HG02798 (cell line): ENCODE measurements around the gene CSPG5.
A peak's percentile ranks its signal among the peaks of the same experiment; 100 is the strongest.

ENCODE experiments used
- ATAC-seq: cut with Tn5 transposase; IDR thresholded peaks from one replicate; pipeline ENCODE4 v1.9.1; 2021; ENCODE audit warnings: mild to moderate bottlenecking; ENCODE audit not compliant: unreplicated experiment, poor library complexity

The CSPG5 gene

DNA sequence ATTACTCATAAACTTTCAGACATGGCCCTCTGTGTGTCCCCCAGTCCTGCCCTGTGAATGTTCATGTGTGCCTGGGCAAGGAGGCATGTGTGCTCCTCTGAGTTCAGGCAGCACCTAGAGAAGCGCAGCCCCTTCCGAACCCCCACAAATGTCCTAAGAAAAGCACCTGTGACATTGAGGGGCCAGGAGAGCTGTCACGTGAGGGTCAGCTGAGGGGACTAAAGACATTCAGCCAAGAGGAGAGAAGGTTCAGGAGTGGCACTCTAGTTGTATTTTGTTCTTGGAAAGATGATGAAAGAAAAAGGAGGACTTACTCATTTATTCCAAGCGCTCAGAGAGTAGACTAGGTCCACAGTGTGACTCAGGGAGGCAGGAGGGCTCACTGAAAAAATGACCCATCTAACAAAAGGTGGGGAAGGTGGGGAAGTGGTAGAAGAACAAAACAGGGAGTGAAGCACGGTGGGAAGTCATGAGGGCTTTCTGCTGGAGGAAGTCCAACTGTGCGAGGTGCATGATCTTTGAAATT is 37.0 kb downstream of the CSPG5 start:
- no peak for ATAC-seq

DNA sequence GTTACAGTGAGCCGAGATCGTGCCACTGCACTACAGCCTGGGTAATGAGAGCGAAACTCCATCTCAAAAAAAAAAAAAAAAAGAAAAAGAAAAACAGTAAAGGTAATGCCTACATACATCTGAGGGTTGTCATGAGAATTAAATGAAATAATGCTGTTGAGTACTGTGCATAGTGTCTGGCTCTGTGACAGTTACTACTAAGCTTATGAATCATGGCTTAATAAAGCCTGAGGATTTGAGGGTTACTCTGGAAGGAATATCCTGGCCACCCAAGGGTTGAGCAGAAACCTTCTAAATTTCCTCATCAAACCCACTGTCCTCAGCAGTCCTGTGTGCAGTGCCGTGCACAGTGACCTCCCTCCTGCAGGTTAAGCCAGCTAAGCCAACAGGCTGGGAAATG is 38.4 kb downstream of the CSPG5 start:
- ATAC-seq, result no peak

DNA sequence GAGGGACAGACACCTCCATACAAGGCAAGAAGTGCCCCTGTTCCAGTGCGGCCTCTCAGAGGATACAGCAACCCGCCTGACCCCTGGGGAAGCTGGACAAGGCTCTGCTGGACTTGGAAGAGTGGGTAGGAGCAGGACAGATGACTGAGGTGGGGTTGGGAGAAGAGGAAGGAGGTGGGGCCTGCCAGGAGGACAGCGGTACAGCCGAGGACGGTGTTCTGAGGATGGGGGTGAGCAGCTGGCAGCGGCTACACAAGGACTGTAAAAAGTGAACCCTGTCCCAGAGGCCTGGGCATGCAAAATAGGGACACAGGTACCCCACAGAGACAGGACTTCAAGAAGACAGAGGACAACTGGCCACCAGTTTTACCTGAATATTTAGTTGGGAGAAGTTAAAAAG is 41.7 kb downstream of the CSPG5 start:
- no peak for ATAC-seq

DNA sequence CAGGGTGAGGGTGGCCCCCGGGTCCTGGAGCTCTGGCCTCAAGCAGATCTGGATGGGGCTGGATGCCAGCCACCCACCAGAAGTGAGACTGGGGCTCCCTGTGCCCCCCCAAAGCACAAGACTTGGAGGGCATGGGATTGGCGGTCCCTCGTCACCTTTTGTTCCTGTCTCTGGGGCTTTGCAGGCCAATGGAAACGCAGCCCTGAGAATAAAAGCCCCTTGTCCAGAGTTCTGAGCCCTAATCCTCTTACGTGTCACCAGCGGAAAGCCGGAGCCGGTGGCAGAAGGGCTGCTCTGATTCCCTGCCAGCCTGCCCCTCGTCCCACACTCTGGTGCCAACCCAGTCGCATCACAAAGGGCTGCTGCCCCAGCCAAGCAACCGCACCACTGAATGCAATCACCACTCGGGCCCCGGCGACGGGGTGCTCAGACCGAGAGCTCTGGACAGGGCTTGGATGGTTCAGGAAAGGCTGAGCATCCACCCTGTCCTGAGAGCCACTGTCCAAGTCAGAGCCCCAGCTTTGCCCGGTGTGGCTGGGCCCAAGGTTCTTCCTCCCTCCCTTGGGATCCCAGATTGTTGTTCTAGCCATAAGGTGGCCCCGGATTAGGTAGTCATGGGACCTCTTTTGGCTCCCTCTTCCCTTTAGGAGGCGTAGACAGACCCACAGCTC is 42.3 kb downstream of the CSPG5 start:
- no peak for ATAC-seq

DNA sequence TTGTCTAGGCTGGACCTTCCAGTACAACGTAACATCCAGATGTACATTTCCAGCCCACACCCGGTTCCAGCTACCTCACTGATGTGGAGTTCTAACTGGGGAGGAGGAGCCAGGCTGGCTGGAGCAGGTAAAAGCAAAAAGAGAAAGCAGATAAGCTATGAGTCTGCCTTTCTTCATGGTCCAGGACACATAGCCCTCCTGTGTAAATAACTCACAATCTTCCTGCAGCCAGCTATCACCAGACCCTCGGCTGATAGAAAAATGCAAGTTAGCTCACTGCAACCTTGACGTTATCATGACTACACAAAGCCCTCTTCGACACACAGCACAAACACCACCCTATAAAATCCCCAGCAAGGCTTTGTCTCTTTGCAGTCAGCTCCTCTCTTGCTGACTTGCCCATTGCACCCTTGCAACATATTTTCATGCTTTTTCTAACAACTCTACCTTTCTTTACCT is 44.6 kb downstream of the CSPG5 start:
- no peak for ATAC-seq

DNA sequence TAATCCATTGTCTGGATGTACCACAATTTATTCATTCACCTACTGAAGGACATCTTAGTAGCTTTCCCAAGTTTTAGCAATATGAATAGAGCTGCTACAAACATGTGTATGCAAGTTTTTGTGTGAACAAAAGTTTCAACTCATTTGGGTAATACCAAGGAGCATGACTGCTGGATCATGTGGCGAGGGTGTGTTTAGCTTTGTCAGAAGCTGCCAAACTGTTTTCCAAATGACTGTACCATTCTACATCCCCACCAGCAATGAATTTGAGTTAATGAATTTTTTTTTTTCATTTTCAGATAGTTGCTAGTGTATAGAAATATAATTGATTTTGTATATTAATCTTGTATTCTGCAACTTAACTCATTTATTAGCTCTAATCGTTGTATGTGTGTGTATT is 45.2 kb downstream of the CSPG5 start:
- no peak for ATAC-seq

DNA sequence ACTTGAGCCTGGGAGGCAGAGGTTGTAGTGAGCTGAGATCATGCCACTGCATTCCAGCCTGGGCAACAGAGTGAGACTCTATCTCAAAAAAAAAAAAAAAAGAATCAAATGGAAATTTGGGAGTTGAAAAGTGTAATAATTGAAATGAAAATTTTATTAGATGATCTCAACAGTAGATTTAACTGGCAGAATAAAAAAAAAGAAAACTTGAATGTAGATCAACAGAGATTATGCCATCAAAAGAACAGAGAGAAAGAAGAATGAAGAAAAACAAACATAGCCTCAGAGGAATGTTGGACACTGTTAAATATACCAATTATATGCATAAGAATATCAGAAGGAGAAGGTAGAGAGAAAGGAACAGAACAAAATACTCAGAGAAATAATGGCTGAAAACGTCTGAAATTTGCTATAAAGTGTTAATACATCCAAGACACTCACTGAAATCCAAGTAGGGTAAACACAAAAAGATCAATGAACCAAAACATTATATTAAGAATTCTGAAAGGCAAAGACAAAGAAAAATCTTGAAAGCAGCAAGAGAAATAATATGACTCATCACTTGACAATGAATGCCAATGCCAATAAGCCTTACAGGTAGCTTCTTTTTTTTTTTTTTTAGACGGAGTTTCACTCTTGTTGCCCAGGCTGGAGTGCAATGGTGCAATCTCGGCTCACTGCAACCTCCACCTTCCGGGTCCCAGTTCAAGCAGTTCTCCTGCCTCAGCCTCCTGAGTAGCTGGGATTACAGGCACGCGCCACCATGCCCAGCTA is 50.5 kb downstream of the CSPG5 start:
- no peak for ATAC-seq

DNA sequence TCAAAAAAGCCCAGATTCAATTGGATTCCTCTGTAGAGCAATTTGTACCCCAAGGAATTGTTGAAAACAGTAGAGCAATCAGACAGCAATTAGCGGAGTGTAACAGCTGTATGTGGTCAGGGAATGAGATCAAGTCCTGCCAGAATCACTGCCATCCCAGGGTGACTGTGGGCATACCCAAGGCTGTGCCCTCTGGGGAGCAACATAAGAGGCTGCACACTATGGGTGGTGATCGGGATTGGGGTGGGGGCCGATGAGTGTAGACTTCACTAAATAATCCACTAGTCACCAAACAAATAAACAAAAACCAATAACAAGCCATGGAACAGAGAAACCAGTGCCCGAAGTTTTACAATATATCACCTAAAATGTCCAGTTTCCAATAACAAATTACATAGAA is 53.0 kb downstream of the CSPG5 start:
- no peak for ATAC-seq

DNA sequence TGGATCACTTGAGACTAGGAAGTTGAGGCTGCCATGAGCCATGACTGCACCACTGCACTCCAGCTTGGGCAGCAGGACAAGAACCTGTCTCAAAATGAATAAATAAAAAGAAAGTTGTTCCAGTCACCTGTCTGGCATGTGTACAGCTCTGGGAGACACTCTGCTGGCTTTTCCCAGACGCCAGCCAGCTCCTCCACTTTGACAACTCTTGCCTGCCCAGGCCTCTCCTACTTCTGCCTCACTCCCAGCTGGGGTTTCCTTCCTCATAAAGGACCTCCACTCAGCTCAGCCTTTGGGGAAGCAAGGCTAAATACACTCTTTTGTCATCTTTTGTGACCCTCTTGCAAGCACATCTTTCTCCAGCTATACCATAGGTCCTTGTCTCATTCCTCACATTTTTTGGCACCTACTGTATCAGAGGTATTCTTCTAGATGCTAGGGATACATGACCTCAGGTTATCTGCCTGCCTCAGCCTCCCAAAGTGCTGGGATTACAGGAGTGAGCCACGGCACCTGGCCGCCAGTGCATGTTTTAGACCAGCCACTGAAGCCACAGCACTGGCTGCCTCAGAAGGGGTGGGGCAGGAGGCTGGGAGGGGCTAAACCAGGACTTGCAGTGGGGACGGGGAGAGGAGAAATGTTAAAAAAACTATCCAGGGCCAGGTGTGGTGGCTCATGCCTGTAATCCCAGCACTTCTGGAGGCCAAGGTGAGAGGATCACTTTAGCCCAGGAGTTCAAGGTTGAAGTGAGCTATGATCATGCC is 55.2 kb downstream of the CSPG5 start:
- ATAC-seq, result no peak

DNA sequence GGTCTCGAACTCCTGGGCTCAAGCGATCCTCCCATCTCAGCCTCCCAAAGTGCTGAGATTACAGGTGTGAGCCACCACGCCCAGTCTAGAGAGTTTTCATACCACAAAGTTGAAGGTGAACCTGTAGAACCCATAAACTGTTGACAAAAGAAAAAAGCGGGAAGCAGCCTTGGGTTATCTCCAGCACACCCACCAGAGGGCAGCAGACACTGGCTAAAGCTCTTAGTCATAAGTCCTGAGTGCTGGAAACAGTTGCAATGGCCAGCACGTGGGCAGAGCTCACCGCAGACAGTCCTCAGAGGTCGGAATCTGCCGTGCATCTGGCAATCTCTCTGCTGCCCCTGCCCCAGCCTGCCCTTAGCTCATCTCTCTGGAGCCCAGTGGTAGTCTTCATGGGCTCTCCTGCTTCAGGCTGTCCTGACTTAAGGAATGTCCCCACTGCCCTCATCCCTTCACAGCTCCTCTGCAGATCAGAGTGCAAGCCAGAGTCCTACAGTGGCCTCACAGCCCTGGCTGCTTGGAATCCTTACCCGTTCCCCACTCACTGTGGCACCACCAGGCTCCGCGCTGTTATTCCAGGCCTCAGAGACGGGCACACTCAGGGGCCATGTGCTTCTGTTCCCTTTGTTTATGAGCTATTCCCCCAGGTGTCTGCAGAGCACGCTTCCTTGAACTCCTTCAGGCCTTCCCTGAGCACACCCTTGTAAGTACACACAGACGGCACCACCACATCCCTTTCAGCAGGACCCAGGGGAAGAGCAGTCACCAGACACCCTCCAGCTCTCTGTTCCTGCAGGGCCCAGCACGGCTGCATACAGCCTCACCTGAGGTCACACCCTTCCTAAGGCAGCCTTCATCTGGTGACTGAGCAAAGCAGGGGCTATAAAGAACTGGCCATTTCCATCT is 56.3 kb downstream of the CSPG5 start:
- ATAC-seq, result peak; percentile 74

DNA sequence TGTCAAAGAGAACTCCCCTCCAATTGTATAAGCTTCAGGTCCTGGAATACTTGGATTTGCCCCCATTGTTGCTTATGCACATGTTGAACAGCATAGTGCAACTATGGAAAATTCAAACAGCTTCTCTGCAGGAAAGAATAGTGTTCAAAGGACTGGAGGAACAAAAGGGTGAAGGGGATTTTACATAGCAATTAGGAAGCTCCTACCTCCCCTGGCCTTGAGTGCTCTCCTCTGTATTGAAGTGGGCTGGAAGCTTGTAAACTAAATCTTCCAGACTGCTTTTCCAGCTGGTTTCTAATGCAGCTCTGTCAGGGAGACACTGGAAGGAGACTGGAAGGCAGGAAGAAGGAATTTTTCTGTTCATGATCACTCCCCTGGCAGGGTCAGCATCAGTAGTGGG is 57.9 kb downstream of the CSPG5 start:
- no peak for ATAC-seq

DNA sequence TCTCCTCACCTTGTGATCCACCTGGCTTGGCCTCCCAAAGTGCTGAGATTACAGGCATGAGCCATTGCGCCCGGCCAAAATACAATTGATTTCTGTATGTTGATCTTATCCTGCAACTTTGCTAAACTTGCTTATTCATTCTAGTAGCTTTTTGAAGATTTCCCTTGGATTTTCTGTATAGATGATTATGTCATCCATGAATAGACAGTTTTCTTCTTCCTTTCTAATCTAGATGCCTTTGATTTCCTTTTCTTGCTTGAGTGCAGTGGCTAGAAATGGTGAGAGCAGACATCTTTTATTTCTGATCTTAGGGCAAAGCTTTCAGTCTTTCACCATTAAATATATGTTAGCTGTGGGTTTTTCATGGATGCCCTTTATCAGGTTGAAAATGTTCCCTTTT is 60.7 kb downstream of the CSPG5 start:
- ATAC-seq, result no peak

DNA sequence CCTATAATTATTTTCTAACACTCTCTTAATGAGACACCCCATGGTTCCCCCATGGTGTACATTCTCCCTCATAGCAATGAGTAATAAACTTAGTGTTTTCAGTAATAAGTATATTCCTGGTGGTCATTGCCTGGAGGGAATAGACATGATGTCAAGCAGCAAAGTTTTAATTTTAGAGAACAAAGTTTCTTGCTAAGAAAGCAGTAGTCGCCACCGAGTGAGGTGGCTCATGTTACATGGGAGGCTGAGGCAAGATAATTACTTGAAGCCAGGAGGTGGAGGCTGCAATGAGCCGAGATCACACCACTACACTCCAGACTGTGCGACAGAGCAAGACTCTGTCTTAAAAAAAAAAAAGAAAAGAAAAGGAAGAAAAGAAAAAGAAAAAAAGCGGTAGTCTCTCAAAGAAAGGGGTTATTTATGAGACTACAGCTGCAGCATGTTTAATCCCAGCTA is 62.8 kb downstream of the CSPG5 start:
- no peak for ATAC-seq

DNA sequence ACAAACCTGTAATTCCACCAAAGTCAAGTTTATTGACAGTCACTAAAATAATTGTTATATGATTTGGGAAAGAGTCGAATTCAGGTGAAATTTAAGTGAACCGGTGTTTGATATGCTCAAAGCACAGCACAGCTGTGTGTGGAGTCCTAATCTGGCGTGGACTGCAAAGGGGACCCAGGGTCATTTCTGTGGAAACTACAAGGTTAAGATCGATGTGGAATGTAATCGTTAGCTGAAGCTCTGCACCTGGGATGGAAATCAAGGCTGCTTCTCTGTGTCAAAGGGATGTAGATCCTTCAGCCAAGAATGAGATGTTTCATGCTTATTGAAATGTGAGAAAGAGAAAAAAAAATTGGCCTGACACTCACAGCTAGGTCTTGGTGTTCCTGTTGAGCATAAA is 63.6 kb downstream of the CSPG5 start:
- no peak for ATAC-seq

DNA sequence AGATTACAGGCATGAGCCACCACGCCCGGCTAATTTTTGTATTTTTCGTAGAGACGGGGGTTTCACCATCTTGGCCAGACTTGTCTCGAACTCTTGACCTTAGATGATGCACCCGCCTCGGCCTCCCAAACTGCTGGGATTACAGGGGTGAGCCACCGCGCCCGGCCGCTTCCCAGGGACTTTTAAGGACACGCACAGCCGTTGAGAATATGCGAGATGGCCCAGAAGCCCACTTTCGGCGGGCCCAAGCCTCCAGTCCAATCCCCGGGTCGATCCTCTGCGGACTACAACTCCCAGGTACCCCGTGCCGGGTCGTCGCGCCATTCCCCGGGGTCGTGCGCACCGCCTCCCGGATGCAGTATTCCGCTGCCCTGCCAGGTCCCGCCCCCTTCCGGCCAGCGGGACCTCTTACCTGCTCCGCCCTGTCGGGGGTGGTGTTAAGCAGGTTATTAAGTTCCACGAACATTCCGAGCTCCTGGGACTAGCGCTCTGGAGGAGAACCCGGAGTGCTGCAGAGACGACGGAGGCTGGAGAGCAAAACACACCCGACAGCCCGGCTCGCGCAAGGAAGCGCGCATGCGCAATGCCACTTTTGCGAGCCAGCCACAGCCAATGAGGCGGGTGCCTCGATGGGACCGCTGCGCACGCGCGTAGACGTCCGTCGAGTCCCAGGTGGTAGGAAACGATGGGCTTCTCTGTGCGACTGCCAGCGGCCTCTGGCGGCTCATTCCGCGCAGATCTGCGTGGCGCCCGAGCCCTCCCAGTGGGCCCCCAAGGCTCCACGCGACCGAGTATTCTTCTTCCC is 65.3 kb downstream of the CSPG5 start, which contains the start of gene ELP6:
ELP6 (minus strand) TSS at position 588 of the 805 bp plus-strand sequence; CDS start at position 466, 122 bp downstream.
- peak; percentile 96 for ATAC-seq

DNA sequence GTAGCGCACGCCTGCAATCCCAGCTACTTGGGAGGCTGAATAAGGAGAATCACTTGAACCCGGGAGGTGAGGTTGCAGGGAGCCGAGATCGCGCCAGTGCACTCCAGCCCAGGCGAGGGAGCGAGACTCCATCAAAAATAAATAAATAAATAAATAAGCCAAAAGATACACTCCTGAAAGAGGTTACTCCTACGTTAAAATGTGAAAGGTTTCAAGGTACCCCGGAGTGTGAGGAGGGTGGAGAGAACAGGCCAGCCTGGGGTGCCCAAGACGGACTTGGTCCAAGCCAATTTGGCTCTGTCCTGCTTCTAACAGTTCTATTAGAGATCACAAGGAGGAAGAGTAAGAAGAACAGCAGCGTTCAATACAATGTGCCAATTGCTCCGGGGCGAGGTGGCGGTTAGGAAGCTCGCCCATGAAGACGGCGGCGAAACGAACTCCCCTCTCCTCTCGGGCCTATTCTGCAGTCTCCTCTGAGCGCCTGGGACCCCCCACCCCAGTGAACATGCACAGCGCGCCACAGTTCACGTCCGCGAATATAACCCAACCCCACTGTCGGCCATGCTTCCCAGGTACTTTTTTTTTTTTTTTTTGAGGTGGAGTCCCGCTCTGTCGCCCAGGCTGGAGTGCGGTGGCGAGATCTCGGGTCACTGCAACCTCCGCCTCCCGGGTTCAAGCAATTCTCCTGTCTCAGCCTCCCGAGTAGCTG is 66.1 kb downstream of the CSPG5 start:
- no peak for ATAC-seq
